ENCODE measurements around the gene ADIG.

Gene ADIG

GRCh38 chr20:38633577-38634093 lies 52.6 kb downstream of the ADIG start:
- no peak for DNase-seq (ENCODE audit: low read depth, low spot score)

- no peak for DNase-seq (ENCODE audit: low read depth, low spot score)
Measured at GRCh38 chr20:38635721-38636288, 54.8 kb downstream of the ADIG start.

Data from brain pericyte (primary cell).